Erythroblast (primary cell): ENCODE results near the gene SPATS2.

ENCODE experiments used
- GATA1 ChIP-seq: IDR thresholded peaks from 2 replicates; pipeline ENCODE4 v1.6.1; 2011; ENCODE audit warnings: low read depth, mild to moderate bottlenecking, control low read depth, low read length, moderate library complexity
- POLR2A ChIP-seq: IDR thresholded peaks from 2 replicates; pipeline ENCODE4 v1.6.1; 2011; ENCODE audit warnings: mild to moderate bottlenecking, low read length

- TF ChIP-seq POLR2A (no peak), GATA1 (no peak)
Measured at GRCh38 chr12:49439042-49439441, 71.8 kb downstream of the SPATS2 start.
